Kidney (tissue), 14 donors: ENCODE measurements around the gene SERPINH1. TPM values are rescaled to one million over a fixed set of nuclear protein-coding genes. Genes with fewer than 3 reads are reported as not detected.

ENCODE experiments used
- DNase-seq, 5 donors: peaks; one replicate each; pipeline ENCODE4 v3.0.0-alpha.2; 2013 to 2020
- FAIRE-seq: peaks from 2 replicates; lab custom pipeline; 2012; peaks lifted over from hg19 to GRCh38; lab: Jason Lieb, UNC
- H3K27ac ChIP-seq, 2 donors: one replicate each; pipeline ENCODE4 v1.7.0; 2013; ENCODE audit warnings: low read depth in 2 of 2, low read length in 2 of 2, inconsistent platforms in 1 of 2
- H3K27me3 ChIP-seq: one replicate; pipeline ENCODE4 v1.7.1; 2013; ENCODE audit warnings: low read length, inconsistent platforms; ENCODE audit not compliant: control insufficient read depth, insufficient read depth
- H3K36me3 ChIP-seq, 3 donors: one replicate each; pipeline versions ENCODE4 v1.7.0 to v1.7.1; 2013; ENCODE audit warnings: low read length in 3 of 3, control low read depth in 1 of 3, inconsistent platforms in 1 of 3; ENCODE audit not compliant: insufficient read depth in 3 of 3, control insufficient read depth in 2 of 3
- H3K4me1 ChIP-seq, 3 donors: one replicate each; pipeline versions ENCODE4 v1.7.0 to v1.7.1; 2013; ENCODE audit warnings: low read length in 3 of 3, inconsistent platforms in 1 of 3, low read depth in 1 of 3; ENCODE audit not compliant: control insufficient read depth in 2 of 3, insufficient read depth in 2 of 3
- H3K4me3 ChIP-seq, 3 donors: one replicate each; pipeline versions ENCODE4 v1.7.0 to v1.8.1; 2013; ENCODE audit warnings: low read length in 3 of 3, control low read depth in 1 of 3, inconsistent platforms in 1 of 3
- H3K9ac ChIP-seq, 3 donors: one replicate each; pipeline versions ENCODE4 v1.7.0 to v1.7.1; 2013; ENCODE audit warnings: low read length in 3 of 3, control low read depth in 1 of 3, inconsistent platforms in 1 of 3
- H3K9me3 ChIP-seq, 3 donors: one replicate each; pipeline versions ENCODE4 v1.7.0 to v1.7.1; 2013; ENCODE audit warnings: low read length in 3 of 3, control low read depth in 1 of 3, inconsistent platforms in 1 of 3; ENCODE audit not compliant: control insufficient read depth in 2 of 3, insufficient read depth in 1 of 3
- CTCF ChIP-seq: IDR thresholded peaks from 3 replicates; pipeline ENCODE4 v1.5.1; 2012; ENCODE audit warnings: mild to moderate bottlenecking, moderate library complexity, borderline replicate concordance; ENCODE audit not compliant: insufficient read depth; ENCODE audit errors: extremely low read depth
- intact Hi-C: fragments of 100-400 bp; cut with DNase I; formaldehyde crosslinking; loops from one replicate; pipeline ENCODE4 v1.11.1; 2022
- polyA plus RNA-seq: library from polyadenylated mRNA; stranded (reverse); fragments of 350-450 nt; fragmentation: Illumina TruSeq; extraction: RNeasy Lipid Tissue Mini Kit (QIAGEN cat#74804); gene quantifications from one replicate; pipeline ENCODE4 v1.2.3, GENCODE V29; 2014; ENCODE audit warnings: low read depth, low replicate concordance; ENCODE audit not compliant: insufficient read depth
- total RNA-seq: library from RNA; stranded (reverse); fragmentation: NEBNext Ultra II Directional; extraction: Animal tissue kit (Norgen Biotek cat#: 25700); gene quantifications from one replicate; pipeline ENCODE4 v1.2.1, GENCODE V29; 2021
- donor health status: control.
- donor health status: control.
- donor health status: control.
- donor health status: control.
- donor health status: control.
- donor health status: DM: yes; HTN: yes; CAD: no.
- donor health status: Normal renal cell carcinoma (clear cell type).

Gene SERPINH1
- total and polyA plus RNA-seq, 2 donors from 2014 or later = 81.1 to 104 TPM

DNA sequence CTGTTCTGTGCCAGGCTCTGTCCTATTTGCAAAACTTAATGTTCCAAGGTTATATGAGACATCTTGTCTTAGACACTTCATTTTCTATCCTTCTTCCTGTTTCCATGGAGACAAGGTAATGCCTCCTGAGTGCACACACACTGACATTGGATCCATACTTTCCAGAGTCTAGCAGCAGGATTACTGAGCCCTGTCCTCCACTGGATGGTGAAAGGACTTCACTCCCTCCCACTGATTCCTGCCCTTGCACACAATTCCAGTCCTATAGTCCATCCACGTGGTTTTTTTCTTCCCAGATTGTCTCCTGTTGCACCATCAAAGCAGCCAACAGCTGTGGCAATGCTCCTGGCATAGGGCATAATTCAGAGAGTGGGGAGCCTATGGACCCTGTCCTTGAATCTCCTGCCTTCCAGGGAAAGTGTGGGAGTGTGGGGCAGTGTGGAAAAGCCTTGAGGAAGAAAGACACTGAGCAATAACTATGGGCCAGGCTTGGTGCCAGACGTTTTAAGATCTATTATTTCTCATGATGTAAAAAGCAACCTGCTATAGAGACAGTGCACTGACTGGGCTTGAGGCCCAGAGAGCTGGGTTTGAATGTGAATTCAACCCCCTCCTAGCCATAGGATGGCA lies 31.3 kb downstream of the SERPINH1 start:
- intact Hi-C loops = no loop called here
- no peaks in the 10 kb centered on the region for H3K36me3 ChIP-seq
- H3K4me3 ChIP-seq = no peak overlapping the region
- H3K9me3 ChIP-seq = no peaks in the 10 kb centered on the region
- no peaks in the 10 kb centered on the region for H3K27me3 ChIP-seq
- no peak for TF ChIP-seq CTCF
- no peak overlapping the region for H3K27ac ChIP-seq
- DNase-seq (peak in 3 of 5 donors; percentile 69 to 78 (median 72)), FAIRE-seq (no peak)
- no peaks in the 10 kb centered on the region for H3K4me1 ChIP-seq
- H3K9ac ChIP-seq = no peak overlapping the region

GRCh38 chr11:75594211-75594610 lies 32.2 kb downstream of the SERPINH1 start:
- intact Hi-C loops = no loop called here
- no peak for TF ChIP-seq CTCF
- Histone ChIP-seq H3K4me1 (no peaks in the 10 kb centered on the region), H3K9ac (no peak overlapping the region), H3K27ac (no peak overlapping the region), H3K27me3 (no peaks in the 10 kb centered on the region), H3K9me3 (no peaks in the 10 kb centered on the region), H3K36me3 (no peaks in the 10 kb centered on the region), H3K4me3 (no peak overlapping the region)
- FAIRE-seq (no peak), DNase-seq (no peak)

GRCh38 chr11:75595429-75595828 lies 33.4 kb downstream of the SERPINH1 start:
- intact Hi-C loops = no loop called here

More at GRCh38 chr11:75595429-75595828, 33.4 kb downstream of the SERPINH1 start:
- no peak for TF ChIP-seq CTCF
- H3K27me3 ChIP-seq = no peaks in the 10 kb centered on the region
- no peak overlapping the region for H3K9ac ChIP-seq
- H3K4me1 ChIP-seq = no peaks in the 10 kb centered on the region
- H3K36me3 ChIP-seq = no peaks in the 10 kb centered on the region
- no peak for FAIRE-seq
- H3K4me3 ChIP-seq = no peak overlapping the region
- DNase-seq = no peak
- no peak overlapping the region for H3K27ac ChIP-seq
- H3K9me3 ChIP-seq = no peaks in the 10 kb centered on the region
